OCI-LY7 (cell line): ENCODE data around the gene NMRAL1. TPM values are rescaled to one million over a fixed set of nuclear protein-coding genes. Genes with fewer than 3 reads are reported as not detected.

ENCODE experiments used
- BruUV-seq: library from RNA; stranded (reverse); fragments of 400-500 nt; replicated peaks from 2 replicates; lab custom pipeline; 2021; lab: Mats Ljungman, UMichigan
- CTCF ChIA-PET: fragments of 300-600 bp; sonication (Branson Sonifier 250); formaldehyde crosslinking; loops from one replicate; lab custom pipeline; 2022; ENCODE audit warnings: antibody characterized with exemption; ENCODE audit not compliant: unreplicated experiment; lab: Charles Lee
- POLR2A ChIA-PET: fragments of 300-600 bp; sonication (Branson Sonifier 250); formaldehyde crosslinking; loops from one replicate; lab custom pipeline; 2022; ENCODE audit warnings: antibody characterized with exemption; lab: Charles Lee
- DNase-seq: peaks from one replicate; pipeline ENCODE4 v3.0.0-alpha.2; 2015; ENCODE audit warnings: low spot score
- H2AFZ ChIP-seq: fragments of 200-600 bp; sonication (generic), shearing (Covaris generic); 2 replicates; pipeline ENCODE4 v1.6.1; 2014; ENCODE audit warnings: mild to moderate bottlenecking, antibody characterized with exemption, low read length, moderate library complexity
- H3K27ac ChIP-seq: fragments of 200-600 bp; sonication (generic); 2 replicates; pipeline ENCODE4 v1.5.1; 2014; ENCODE audit warnings: mixed run types, low read depth, mild to moderate bottlenecking, moderate library complexity, low read length, inconsistent platforms; ENCODE audit not compliant: poor library complexity, severe bottlenecking
- H3K36me3 ChIP-seq: fragments of 200-600 bp; sonication (generic); 2 replicates; pipeline ENCODE4 v1.6.1; 2014; ENCODE audit warnings: mild to moderate bottlenecking, antibody characterized with exemption, low read length, moderate library complexity, mixed read lengths; ENCODE audit not compliant: insufficient read depth
- H3K4me1 ChIP-seq: fragments of 200-600 bp; sonication (generic); 2 replicates; pipeline ENCODE4 v1.5.1; 2014; ENCODE audit warnings: mild to moderate bottlenecking, low read length; ENCODE audit not compliant: insufficient read depth, poor library complexity, severe bottlenecking
- H3K4me2 ChIP-seq: fragments of 200-600 bp; sonication (generic); 2 replicates; pipeline ENCODE4 v1.6.1; 2014; ENCODE audit warnings: mild to moderate bottlenecking, low read length
- H3K4me3 ChIP-seq: fragments of 200-600 bp; sonication (generic); 2 replicates; pipeline ENCODE4 v1.5.1; 2014; ENCODE audit warnings: mild to moderate bottlenecking, low read depth, low read length; ENCODE audit not compliant: poor library complexity, severe bottlenecking
- H3K79me2 ChIP-seq: fragments of 200-600 bp; sonication (generic); 2 replicates; pipeline ENCODE4 v1.6.1; 2016; ENCODE audit warnings: low read depth, mild to moderate bottlenecking, low read length, moderate library complexity, mixed read lengths; ENCODE audit not compliant: insufficient read depth
- H3K9me2 ChIP-seq: fragments of 200-600 bp; sonication (generic); 2 replicates; pipeline ENCODE4 v1.6.1; 2016; ENCODE audit warnings: mild to moderate bottlenecking, low read length, mixed read lengths; ENCODE audit not compliant: insufficient read depth
- H3K9me3 ChIP-seq: fragments of 200-600 bp; sonication (generic); 2 replicates; pipeline ENCODE4 v1.6.1; 2014; ENCODE audit warnings: mild to moderate bottlenecking, mixed run types, low read length, mixed read lengths
- H4K20me1 ChIP-seq: fragments of 200-600 bp; sonication (generic); 2 replicates; pipeline ENCODE4 v1.6.1; 2014; ENCODE audit warnings: mild to moderate bottlenecking, antibody characterized with exemption, low read length, moderate library complexity, mixed read lengths; ENCODE audit not compliant: insufficient read depth
- CTCF ChIP-seq: fragments of 200-600 bp; sonication (generic); conservative IDR thresholded peaks from 2 replicates; pipeline ENCODE4 v1.5.1; 2014; ENCODE audit warnings: mild to moderate bottlenecking, antibody characterized with exemption, low read length, moderate library complexity, mixed read lengths
- EZH2phosphoT487 ChIP-seq: fragments of 200-600 bp; sonication (generic); IDR thresholded peaks from 2 replicates; pipeline ENCODE4 v1.6.1; 2018; ENCODE audit warnings: low read depth, borderline replicate concordance, mild to moderate bottlenecking, mixed run types, antibody characterized with exemption, low read length, moderate library complexity, mixed read lengths
- intact Hi-C: fragments of 100-400 bp; cut with micrococcal nuclease; formaldehyde crosslinking; loops from one replicate; pipeline ENCODE4 v1.10.0; 2022; ENCODE audit not compliant: unreplicated experiment
- total RNA-seq, 2 experiments: library from RNA; depleted of rRNA in 1 of 2; stranded (reverse); fragments of >200 nt in 1 of 2; shearing (Covaris generic) in 1 of 2; gene quantifications; 2 replicates each; pipeline ENCODE4 v1.2.3, GENCODE V29; 2014 to 2022

Gene NMRAL1
- total RNA-seq, 2 experiments from 2014 or later, result 92.8 to 139 TPM

- Histone ChIP-seq H3K4me3 (no peak overlapping the region), H3K9me2 (no peaks in the 10 kb centered on the region), H3K4me1 (no peaks in the 10 kb centered on the region), H3K4me2 (no peak overlapping the region), H4K20me1 (no peaks in the 10 kb centered on the region), H3K36me3 (peaks cover 71% of the 10 kb centered on the region), H3K9me3 (no peaks in the 10 kb centered on the region), H2AFZ (no peak overlapping the region), H3K27ac (no peak overlapping the region), H3K79me2 (no peaks in the 10 kb centered on the region)
- no peak for DNase-seq
- ChIA-PET CTCF (interaction anchor here (0.6 kb wide), 1 partner anchor 8 kb away, joined by 3 read pairs; the partner anchor contains the start of gene NMRAL1), POLR2A (no interaction called here)
- no TSS peak for BruUV-seq
- TF ChIP-seq EZH2phosphoT487 (no peak), CTCF (no peak)
- intact Hi-C loops, result no loop called here
Observed at GRCh38 chr16:4465977-4466779, 8.2 kb downstream of the NMRAL1 start.

- H3K4me3 ChIP-seq, result no peak overlapping the region
- POLR2A ChIA-PET, result no interaction called here
- no peak overlapping the region for H3K27ac ChIP-seq
- intact Hi-C loops, result no loop called here
- no peaks in the 10 kb centered on the region for H3K4me1 ChIP-seq
- TF ChIP-seq CTCF (no peak), EZH2phosphoT487 (no peak)
- CTCF ChIA-PET, result no interaction called here
- DNase-seq, result no peak
- H2AFZ ChIP-seq, result no peak overlapping the region
- H3K4me2 ChIP-seq, result no peak overlapping the region
- no peaks in the 10 kb centered on the region for H3K9me3 ChIP-seq
- no TSS peak for BruUV-seq
- no peaks in the 10 kb centered on the region for H4K20me1 ChIP-seq
- no peaks in the 10 kb centered on the region for H3K9me2 ChIP-seq
- no peaks in the 10 kb centered on the region for H3K79me2 ChIP-seq
- H3K36me3 ChIP-seq, result peaks cover 85% of the 10 kb centered on the region
Observed at GRCh38 chr16:4463522-4464163, 10.8 kb downstream of the NMRAL1 start.
